Type B pancreatic cell (in vitro differentiated cells): Measurements from ENCODE around the gene MTA2. TPM values are rescaled to one million over a fixed set of nuclear protein-coding genes. Genes with fewer than 3 reads are reported as not detected.
"Not testable (repeated sequence)": the region's sequence is repeated elsewhere in the genome, so short reads cannot be mapped to it uniquely, and the experiment has no call there.

Experiments
- DNase-seq: peaks from one replicate; pipeline ENCODE4 v3.0.0; 2021; ENCODE audit warnings: mixed read lengths; ENCODE audit not compliant: unreplicated experiment; ENCODE audit errors: extremely low spot score
- H3K27ac Mint-ChIP-seq: 2 replicates; pipeline ENCODE4 v1.8.0; 2021; ENCODE audit warnings: mild to moderate bottlenecking, mixed read lengths
- H3K27me3 Mint-ChIP-seq: 2 replicates; pipeline ENCODE4 v1.8.0; 2021; ENCODE audit warnings: mixed read lengths
- H3K36me3 Mint-ChIP-seq: 2 replicates; pipeline ENCODE4 v1.8.0; 2021; ENCODE audit warnings: mixed read lengths
- H3K4me1 Mint-ChIP-seq: one replicate; pipeline ENCODE4 v1.8.0; 2021; ENCODE audit warnings: mixed read lengths; ENCODE audit not compliant: unreplicated experiment
- H3K4me3 Mint-ChIP-seq: 2 replicates; pipeline ENCODE4 v1.8.0; 2021; ENCODE audit warnings: mild to moderate bottlenecking, mixed read lengths
- H3K9me3 Mint-ChIP-seq: 2 replicates; pipeline ENCODE4 v1.8.0; 2021; ENCODE audit warnings: mixed read lengths
- CTCF ChIP-seq: fragments of 200-600 bp; sonication (generic); conservative IDR thresholded peaks from 2 replicates; pipeline ENCODE4 v1.5.0; 2021; ENCODE audit warnings: antibody characterized with exemption, mild to moderate bottlenecking
- total RNA-seq: library from RNA; stranded (reverse); gene quantifications from 2 replicates; pipeline ENCODE4 v1.2.1, GENCODE V29; 2021; ENCODE audit warnings: low replicate concordance

Gene MTA2
- total RNA-seq, 1 donor from 2014 or later: 152 TPM

- Mint-ChIP-seq H3K4me3 (no peak overlapping the region), H3K27me3 (no peaks in the 10 kb centered on the region), H3K27ac (no peak overlapping the region), H3K9me3 (no peaks in the 10 kb centered on the region), H3K4me1 (no peaks in the 10 kb centered on the region), H3K36me3 (peaks cover 36% of the 10 kb centered on the region)
- no peak for DNase-seq
- TF ChIP-seq CTCF: no peak
Observed at GRCh38 chr11:62627713-62628112, 26.0 kb upstream of the MTA2 start.

- Mint-ChIP-seq H3K4me1 (peaks cover 19% of the 10 kb centered on the region), H3K36me3 (peaks cover 14% of the 10 kb centered on the region), H3K9me3 (no peaks in the 10 kb centered on the region), H3K27ac (peak overlapping the region; percentile 94), H3K27me3 (no peaks in the 10 kb centered on the region), H3K4me3 (peak overlapping the region; percentile 98)
- no peak for TF ChIP-seq CTCF
- no peak for DNase-seq
Observed at GRCh38 chr11:62622476-62623089, 20.9 kb upstream of the MTA2 start.

- Mint-ChIP-seq H3K27me3 (no peaks in the 10 kb centered on the region), H3K4me3 (peak within 1 kb of the TSS; percentile 98), H3K36me3 (peaks cover 9% of the 10 kb centered on the region), H3K9me3 (no peaks in the 10 kb centered on the region), H3K4me1 (peaks cover 19% of the 10 kb centered on the region), H3K27ac (peak within 1 kb of the TSS; percentile 94)
- peak; percentile 47 for TF ChIP-seq CTCF
- peak; percentile 98 for DNase-seq
Observed at GRCh38 chr11:62621567-62622470, 20.2 kb upstream of the MTA2 start, which contains the start of gene B3GAT3. TSS of gene B3GAT3 (minus strand) at chr11:62621986. CDS start at chr11:62621947, 39 bp downstream.

- Mint-ChIP-seq H3K27me3 (no peaks in the 10 kb centered on the region), H3K36me3 (peaks cover 9% of the 10 kb centered on the region), H3K27ac (peak overlapping the region; percentile 93), H3K4me1 (peaks cover 19% of the 10 kb centered on the region), H3K9me3 (no peaks in the 10 kb centered on the region), H3K4me3 (peak overlapping the region; percentile 98)
- no peak for TF ChIP-seq CTCF
- DNase-seq: no peak
Observed at GRCh38 chr11:62621027-62621566, 19.4 kb upstream of the MTA2 start.

GRCh38 chr11:62616957-62617356 is 15.3 kb upstream of the MTA2 start:
- not testable (repeated sequence) for H3K27ac Mint-ChIP-seq, H3K36me3 Mint-ChIP-seq

GRCh38 chr11:62615521-62615920 is 13.9 kb upstream of the MTA2 start:
- H3K27ac Mint-ChIP-seq: no peak overlapping the region
- H3K27me3 Mint-ChIP-seq: no peaks in the 10 kb centered on the region
- H3K4me3 Mint-ChIP-seq: no peak overlapping the region
- DNase-seq: no peak
- no peaks in the 10 kb centered on the region for H3K9me3 Mint-ChIP-seq
- no peak for TF ChIP-seq CTCF
- peaks cover 14% of the 10 kb centered on the region for H3K4me1 Mint-ChIP-seq
- peaks cover 8% of the 10 kb centered on the region for H3K36me3 Mint-ChIP-seq

More at GRCh38 chr11:62616957-62617356, 15.3 kb upstream of the MTA2 start:
- H3K4me1 Mint-ChIP-seq: peaks cover 16% of the 10 kb centered on the region
- H3K9me3 Mint-ChIP-seq, H3K27me3 Mint-ChIP-seq, DNase-seq, H3K4me3 Mint-ChIP-seq: not testable (repeated sequence)
